ENCODE measurements around the gene TAF1D.
A peak's percentile ranks its signal among the peaks of the same experiment; 100 is the strongest.
"Not testable (repeated sequence)": the region's sequence is repeated elsewhere in the genome, so short reads cannot be mapped to it uniquely, and the experiment has no call there.

Gene TAF1D, protein sequence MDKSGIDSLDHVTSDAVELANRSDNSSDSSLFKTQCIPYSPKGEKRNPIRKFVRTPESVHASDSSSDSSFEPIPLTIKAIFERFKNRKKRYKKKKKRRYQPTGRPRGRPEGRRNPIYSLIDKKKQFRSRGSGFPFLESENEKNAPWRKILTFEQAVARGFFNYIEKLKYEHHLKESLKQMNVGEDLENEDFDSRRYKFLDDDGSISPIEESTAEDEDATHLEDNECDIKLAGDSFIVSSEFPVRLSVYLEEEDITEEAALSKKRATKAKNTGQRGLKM

DNA sequence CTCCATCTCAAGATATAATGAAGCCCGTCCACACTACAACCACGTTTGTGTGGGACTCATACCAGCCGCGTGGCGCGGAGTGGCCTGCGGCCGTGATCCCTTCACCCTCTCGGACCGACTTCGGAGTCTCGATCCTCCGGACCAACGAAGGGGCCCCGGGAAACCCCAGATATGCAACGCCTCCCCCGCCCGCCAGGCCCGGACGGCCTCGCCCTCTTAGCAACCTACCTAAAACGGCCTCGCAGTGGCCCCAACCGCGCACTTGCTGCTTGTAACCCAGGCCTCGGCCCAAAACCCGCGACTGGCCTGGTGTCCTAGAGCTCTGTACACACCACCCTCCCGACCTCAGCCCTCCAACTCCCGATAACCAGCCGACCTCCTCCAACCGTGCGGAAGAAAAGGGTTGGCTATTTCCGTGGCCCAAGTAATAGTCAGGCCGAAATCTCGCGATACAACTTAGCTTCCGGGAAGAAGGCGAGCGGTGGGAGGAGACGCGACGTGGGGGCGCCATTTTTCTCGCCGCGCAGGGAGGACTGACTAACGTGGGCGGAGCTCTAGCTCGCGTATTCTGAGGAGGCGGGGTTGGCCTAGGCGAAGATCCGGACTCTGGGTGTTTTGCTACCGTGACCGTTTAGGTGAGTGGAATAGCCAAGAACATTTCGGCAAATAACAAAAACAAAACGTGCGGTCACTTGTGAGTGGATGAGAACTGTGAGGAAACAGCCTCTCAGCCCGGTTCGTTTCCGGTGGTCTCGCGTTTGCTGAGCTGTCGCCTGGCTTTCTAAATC, at the start of gene TAF1D, which contains the start of gene C11orf54:
TSS of gene TAF1D (minus strand) at position 402 of the 788 bp plus-strand sequence. CDS start 2,191 bp downstream, outside the sequence.
TSS of gene C11orf54 (plus strand) at position 579 of the 788 bp plus-strand sequence. CDS start 5,722 bp downstream, outside the sequence.
- peak; percentile 86 to 95 for DNase-seq (ENCODE audit: low read depth in 2 of 2)

DNA sequence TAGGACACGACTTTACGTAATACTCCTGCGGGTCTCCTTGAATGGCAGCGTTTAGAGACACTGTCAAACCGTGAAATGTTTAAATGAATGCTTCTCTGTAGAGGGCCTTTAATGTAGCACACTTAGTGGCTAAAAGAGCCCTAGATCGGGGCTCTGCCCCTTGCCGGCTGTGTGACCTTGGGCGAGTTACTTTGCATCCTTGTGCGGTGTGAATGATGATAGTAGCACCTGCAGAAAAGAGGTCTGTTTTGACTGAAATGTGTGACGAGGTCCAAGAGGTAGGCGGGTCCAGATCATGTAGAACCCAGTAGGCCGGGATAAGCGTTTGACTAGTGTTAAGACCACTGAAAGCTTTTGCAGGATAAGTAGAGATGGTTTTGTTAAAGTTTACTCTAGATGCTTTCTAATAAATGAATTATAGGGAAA, 43.7 kb upstream of the TAF1D start:
- no peak for DNase-seq (ENCODE audit: low read depth in 2 of 2)

DNA sequence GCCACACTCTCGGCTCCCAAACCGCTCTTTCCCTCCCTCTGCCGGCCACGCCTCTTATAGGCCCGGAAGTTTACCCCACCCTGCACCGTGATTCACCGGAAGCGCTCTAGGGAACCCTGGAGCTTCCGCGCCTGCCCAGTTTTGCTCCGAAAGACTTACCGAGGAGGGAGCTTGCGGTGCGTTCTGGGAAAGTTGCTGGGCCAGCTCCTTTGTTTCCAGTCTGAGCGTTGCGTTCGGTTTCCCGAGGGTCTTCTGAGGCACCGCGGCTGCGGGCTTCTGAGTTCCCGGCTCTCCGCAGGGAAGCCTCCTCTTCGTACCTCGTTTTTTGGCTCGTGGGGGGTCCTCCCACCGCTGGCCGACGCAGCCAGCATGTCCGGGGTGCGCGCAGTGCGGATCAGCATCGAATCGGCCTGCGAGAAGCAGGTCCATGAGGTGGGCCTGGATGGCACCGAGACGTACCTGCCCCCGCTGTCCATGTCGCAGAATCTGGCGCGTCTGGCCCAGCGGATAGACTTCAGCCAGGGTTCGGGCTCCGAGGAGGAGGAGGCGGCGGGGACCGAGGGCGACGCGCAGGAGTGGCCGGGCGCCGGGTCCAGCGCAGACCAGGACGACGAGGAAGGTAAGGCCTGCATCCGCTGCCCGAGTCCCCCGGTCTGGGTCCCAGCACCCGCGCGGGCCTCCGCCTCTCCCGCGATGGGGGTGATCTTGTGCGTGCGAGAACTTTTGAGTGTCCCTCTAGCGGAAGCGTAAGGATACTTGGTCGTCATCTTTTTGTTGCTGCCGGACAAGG, 43.0 kb upstream of the TAF1D start, which contains the start of gene MED17:
TSS of gene MED17 (plus strand) at position 138 of the 790 bp plus-strand sequence. CDS start at position 370, 232 bp downstream.
- peak; percentile 80 to 87 for DNase-seq (ENCODE audit: low read depth in 2 of 2)

DNA sequence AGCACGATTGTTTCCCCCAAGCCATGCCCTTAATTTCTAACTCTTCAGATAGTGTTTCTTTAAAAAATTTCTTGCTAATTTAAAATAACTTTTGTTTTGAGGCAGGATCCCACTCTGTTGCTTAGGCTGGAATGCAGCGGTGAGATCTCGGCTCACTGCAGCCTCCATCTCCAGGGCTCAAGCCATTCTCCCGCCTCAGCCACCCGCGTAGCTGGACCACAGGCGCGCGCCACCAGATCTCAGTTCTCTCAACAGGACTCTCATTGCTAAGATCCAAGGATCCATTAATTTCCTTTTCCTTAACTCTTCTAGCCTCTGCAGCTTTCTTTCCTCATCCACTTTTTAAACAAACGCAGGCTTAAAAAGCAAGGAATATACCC, 42.5 kb upstream of the TAF1D start:
- no peak for DNase-seq (ENCODE audit: low read depth in 2 of 2)

DNA sequence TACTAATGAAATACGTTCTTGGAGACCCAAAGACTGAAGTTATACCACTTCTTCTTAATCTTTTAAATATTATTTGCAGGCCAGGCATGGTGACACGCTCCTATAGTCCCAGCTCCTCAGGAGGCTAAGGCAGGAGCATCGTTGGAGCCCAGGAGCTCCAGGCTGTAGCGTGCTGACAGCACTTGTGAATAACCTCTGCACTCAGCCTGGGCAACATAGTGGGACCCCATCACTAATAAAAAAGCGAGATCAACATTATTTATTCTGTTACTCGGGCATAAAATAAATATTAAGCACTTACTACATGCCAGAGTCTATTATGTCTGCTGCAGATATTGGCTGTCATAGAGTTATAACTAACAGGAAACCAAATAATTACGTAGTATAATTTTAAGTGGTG, 42.1 kb upstream of the TAF1D start:
- DNase-seq (ENCODE audit: low read depth in 2 of 2), result no peak

DNA sequence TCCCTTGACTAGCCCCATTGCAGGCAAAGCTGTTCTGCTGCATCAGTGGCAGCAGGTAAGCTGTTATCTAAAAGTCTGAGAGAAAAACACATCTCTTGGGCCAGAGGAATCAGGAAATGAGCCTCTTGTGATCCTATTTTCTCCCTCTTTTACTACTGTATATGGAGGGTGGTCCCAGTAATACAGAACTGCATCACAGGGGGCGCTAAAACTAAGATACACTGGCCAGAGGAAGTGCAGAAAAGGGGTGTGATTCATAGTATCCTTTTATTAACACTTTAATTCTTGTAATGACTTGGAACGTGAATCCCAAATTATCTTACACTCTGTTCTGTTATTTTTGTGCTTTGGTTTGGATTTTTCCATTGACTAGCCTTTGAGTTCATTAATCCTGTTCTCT, 34.0 kb upstream of the TAF1D start:
- DNase-seq (ENCODE audit: low read depth in 2 of 2), result no peak

DNA sequence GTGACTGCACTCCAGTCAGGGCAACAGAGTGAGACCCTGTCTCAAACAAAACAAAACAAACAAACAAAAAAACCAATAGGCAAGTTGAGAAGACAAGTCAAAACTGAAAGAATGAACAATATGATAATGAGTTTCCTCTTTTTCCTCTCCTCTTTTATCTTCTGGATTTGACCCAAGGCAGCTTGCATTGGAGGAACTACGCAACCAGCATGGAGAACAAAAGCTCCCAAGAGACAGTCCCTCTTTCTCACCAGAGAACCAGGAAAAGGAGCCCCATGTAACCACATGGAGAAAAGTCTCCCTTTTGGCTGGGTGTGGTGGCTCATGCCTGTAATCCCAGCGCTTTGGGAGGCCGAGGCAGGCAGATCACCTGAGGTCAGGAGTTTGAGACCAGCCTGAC, 33.3 kb upstream of the TAF1D start:
- DNase-seq (ENCODE audit: low read depth in 2 of 2), result not testable (repeated sequence)

DNA sequence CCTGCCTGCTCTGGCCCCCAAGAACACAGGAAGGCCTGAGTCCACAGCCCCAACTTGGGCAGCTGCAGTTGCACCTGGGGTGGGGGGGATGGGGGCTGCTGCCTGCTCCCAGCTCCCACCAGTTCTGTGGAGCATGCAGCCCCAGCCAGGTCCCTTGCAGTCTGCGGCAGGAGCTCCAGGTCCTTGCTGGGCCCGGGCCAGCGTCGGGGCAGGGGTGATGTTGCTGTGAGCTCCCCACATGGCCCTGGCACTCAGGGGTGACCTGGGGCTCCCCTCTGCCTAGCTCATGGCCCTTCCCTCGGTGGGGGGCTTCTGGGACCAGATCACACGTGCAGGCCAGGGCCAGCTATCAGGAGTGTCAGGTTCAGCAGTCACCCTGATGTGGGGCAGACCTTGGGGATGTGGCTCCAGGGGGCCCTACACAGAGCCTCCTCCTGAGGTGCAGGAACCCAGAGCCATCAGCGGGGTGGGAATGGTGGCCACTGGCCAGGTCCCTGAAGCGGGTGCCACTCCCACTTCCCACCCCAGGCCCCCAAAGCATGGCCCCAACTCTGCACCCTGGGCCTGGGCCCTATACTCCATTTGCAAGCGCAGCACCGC, 32.4 kb upstream of the TAF1D start:
- no peak for DNase-seq (ENCODE audit: low read depth in 2 of 2)

DNA sequence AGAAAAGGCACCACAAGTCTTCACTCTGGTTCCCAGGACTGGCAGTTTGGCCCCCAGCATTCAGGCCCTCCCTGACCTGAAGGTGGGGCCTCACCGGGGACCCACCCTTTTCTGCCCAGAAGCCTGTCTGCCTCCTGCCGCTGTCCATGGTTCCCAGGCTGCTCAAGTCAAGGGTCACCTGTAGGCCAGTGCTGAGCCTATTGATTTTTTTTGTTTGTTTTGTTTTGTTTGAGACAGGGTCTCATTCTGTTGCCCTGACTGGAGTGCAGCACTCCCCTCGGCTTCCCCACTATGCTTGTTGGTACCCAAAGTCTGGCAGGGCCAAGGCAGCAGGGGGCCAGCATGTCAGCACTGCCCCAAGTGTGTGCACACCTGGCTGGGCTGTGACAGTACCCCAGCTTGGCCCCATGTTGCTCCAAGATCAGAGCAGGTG, 31.8 kb upstream of the TAF1D start:
- DNase-seq (ENCODE audit: low read depth in 2 of 2), result no peak

DNA sequence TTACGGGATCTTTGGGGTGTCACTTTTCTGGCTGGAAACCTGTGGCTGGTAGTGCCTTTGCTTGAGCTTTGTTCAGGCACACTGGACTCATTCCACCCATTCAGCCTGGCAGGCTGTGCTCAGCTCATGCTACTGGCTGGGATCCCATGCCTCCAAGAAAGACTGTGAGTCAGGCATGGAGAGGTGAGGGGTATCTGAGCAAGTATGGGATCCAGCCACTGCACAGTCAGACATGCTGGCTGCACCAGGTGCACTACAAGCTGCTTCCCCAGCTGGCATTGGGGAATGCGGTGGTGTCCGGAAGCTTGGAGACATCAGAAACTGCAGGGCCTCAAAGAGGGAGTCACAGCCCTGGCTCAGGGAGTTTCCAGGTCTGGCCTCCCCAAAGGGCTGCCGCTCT, 30.8 kb upstream of the TAF1D start:
- DNase-seq (ENCODE audit: low read depth in 2 of 2), result no peak

DNA sequence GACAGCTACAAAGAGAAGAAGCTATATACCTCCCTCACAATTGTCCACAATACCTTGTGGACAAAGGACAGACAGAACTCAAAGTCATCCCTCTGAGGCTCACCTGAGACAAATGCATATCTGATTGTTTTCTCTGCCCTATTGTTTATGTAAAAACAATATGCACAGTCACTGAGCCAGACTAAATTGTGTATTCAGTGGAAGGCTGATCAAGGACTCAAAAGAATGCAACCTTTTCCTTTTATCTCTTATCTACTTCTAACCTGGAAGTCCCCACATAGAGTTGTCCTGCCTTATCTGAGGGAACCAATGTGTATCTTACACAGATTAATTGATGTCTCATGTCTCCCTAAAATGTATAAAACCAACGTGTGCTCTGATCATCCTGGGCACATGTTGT, 28.9 kb upstream of the TAF1D start:
- DNase-seq (ENCODE audit: low read depth in 2 of 2), result no peak

DNA sequence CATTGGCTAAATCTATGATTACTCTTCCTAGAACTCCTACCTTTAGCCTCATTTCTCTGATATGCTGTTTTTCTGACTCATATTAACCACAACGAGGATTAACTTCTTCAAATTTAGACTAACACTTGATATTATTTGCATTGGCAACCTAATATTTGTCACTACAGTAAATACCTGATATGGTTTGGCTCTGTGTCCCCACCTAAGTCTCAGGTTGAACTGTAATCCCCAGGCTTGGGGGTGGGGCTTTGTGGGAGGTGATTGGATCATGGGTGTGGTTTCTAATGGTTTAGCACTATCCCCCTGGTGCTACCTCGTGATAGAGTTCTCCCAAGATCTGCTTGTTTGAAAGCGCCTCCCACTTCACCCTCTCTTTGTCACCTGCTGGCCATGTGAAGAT, 25.7 kb upstream of the TAF1D start:
- no peak for DNase-seq (ENCODE audit: low read depth in 2 of 2)

DNA sequence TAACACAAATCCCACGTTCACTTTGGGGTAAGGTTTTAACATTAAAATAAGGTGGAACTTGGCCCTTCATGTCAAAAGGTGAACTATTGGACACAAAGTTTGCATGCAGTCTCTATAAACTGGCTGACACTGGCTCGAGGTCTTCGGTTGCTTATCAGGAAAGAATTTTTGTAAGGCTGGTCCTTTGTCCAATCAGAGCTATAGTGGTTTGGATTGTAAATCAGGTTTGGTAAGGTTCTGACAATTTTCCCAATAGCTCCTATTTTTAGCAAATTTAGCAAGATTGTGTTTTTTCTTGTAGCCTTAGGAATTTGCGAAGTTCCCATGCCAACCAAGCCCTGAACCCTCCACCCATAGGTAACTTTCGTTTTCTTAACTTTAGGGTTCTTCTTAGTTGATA, 25.2 kb upstream of the TAF1D start:
- no peak for DNase-seq (ENCODE audit: low read depth in 2 of 2)

DNA sequence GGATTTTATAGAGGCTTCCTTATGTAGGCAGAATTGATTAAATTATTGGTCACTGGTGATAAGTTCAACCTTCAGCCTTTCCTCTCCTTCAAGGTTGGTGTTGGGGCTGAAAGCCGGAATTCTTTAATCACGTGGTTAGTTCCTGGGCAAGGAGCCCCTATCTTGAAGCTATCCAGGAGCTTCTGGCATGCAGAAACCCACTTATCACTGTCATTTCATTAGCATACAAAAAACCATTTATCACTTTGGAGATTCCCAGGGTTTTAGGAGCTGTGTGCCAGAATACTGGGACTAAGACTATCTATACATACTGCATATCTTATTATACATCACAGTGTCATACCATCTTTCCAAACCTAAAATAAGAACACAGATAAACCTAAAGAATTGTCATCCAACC, 24.3 kb upstream of the TAF1D start:
- DNase-seq (ENCODE audit: low read depth in 2 of 2), result no peak

DNA sequence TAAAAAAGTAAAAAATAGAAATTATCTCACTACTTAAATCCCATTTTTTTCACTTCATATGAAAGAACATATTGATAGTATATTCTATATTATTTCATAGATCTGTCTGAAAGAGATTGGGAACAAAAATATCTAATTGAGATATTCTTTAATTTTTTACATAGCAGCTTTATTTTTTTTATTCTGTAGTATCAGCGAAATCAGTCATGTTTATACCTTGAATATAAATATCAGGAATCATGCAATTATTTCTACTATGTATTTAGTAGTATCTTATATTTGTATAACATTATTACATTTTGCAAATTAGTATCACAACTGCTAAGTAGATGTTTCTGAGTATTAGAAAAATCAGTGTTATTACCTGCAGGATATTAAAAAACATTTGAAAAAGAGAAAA, 20.6 kb upstream of the TAF1D start:
- no peak for DNase-seq (ENCODE audit: low read depth in 2 of 2)

DNA sequence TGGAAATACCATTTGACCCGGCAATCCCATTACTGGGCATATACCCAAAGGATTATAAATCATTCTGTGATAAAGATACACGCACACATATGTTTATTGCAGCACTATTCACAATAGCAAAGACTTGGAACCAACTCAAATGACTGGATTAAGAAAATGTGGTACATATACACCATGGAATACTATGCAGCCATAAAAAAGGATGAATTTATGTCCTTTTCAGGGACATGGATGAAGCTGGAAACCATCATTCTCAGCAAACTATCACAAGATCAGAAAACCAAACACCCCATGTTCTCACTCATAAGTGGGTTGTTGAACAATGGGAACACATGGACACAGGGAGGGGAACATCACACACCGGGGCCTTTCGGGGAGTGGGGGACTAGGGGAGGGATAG, 17.8 kb upstream of the TAF1D start:
- DNase-seq (ENCODE audit: low read depth in 2 of 2), result not testable (repeated sequence)

DNA sequence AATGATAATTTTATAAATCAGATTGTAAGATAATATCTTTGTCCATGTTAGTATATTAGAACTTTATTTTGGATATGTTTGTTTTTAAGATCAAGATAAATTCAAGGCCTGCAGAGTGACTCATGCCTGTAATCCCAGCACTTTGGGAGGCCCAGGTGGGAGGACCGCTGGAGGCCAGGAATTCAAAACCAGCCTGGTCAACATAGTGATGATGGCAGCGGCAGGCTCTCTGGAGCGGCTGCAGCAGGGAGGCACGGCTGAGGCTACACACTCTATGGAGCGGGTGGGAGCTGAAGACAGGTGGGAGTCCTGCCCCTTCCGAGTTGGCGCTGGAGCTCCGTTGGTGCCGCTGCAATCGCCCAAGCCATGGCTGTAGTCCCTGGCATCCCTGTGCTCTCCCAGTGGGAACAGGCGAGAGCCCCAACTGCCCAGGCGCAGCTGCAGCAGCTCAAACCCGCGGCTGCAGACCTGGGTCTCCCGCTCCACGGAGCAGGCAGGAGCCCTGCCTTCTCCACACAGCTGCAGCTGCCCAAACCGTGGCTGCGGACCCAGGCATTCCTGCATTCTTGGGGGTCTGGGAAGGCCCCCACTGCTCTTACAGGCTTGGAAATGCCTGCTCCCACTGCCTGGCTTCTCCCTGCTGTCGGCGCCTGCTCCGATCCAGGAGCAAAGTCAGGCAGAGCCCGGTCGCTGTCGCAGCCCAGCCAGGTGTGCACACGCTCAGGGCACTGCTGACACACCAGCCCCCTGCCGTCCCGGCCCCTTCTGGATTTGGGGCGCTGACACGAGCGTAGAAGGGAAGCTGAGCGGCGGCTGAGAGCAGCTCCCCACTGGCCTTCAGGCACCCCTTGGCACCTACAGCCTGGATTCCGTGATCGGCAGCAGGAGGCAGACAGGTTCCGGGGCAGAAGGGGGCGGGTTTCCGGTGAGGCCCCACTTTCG, 16.9 kb upstream of the TAF1D start:
- no peak for DNase-seq (ENCODE audit: low read depth in 2 of 2)

DNA sequence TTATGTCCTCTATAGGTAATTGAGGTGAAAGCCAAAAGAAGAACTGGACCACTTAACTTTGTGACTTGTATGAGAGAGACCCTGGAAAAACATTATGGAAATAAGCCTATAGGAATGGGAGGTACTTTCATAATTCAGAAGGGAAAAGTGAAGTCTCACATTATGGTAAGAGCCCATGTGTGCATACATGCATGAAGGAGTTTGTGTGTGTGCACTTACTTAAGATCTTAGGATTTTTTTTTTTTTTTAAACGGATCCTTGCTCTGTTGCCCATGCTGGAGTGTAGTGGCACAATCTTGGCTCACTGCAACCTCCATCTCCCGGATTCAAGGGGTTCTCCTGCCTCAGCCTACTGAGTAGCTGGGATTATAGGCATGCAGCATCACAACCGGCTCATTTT, 16.0 kb upstream of the TAF1D start:
- no peak for DNase-seq (ENCODE audit: low read depth in 2 of 2)

DNA sequence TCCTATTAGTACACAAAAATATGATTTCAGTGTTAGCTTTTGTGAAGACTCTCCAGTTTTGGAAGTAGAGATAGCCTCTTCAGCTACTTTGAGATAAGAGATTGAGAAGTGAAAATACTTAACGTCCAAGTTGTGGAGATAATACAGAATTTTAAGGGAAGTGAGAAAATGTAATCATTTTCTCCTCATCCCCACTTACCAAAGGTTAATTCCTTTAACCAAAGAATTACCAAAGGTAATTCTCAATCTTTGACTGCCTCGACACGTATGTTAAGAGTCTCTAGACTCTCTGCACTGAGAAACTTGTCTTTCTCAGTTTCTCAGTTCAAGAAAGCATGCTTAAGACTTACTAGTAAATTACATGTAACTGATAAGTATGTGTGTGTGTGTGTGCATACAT, 15.5 kb upstream of the TAF1D start:
- no peak for DNase-seq (ENCODE audit: low read depth in 2 of 2)

DNA sequence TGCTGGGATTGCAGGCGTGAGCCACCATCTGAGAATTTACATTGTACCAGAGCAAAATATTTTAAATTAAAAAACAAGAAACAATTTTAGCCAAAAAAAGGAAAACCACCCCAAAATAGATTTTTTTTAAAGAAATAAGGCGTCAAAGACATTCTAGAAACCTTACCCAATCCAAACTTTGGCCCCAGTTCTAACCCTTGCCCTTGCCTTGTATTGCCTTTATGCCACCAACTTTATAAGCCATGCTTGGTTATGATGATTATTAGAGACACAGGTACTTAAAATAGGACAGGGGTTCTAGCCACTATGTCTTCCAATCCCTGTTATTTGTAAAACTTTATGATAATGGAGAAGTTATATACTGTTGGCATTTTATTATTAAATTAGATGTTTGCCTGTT, 11.9 kb upstream of the TAF1D start:
- no peak for DNase-seq (ENCODE audit: low read depth in 2 of 2)

DNA sequence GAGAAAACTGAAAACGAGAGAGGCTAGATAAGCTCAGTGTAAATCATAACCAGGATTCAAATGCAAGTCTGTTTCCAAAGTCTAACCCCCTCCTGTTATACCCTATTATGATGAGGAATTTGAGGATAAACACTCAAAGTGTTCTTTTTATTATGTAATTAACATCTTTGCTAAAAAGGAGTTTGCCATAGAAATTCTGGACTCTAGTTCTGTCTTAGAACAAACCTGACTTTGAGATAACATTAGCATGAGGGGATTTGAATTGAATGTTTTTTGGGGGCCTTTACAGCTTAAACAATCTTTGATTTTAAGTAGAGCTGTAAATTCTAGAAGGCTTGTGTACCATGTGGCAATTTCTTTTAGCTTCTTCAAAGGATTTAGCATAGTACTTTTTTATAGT, 9.7 kb upstream of the TAF1D start:
- no peak for DNase-seq (ENCODE audit: low read depth in 2 of 2)
